Natural killer cell (primary cell): ENCODE data around the gene AXIN1. TPM values are rescaled to one million over a fixed set of nuclear protein-coding genes. Genes with fewer than 3 reads are reported as not detected.
"Not testable (repeated sequence)": the region's sequence is repeated elsewhere in the genome, so short reads cannot be mapped to it uniquely, and the experiment has no call there.

ENCODE experiments used
- ATAC-seq, 3 donors: fragments of 150-1000 bp in 2 of 3; fragments of 200-7000 bp in 1 of 3; cut with Tn5 transposase; 1 replicate in 1 of 3; 2 replicates in 2 of 3; pipeline ENCODE4 v1.10.0; 2021; ENCODE audit warnings: mild to moderate bottlenecking in 2 of 3, moderate library complexity in 2 of 3
- DNase-seq, 2 donors: peaks; one replicate each; pipeline versions ENCODE4 v3.0.0 to v3.0.0-alpha.2; 2013 to 2021; ENCODE audit warnings: mixed read lengths in 1 of 2
- H3K27ac ChIP-seq: one replicate; pipeline ENCODE4 v1.5.1; 2013; ENCODE audit warnings: mild to moderate bottlenecking, low read length
- H3K27me3 ChIP-seq: one replicate; pipeline ENCODE4 v1.6.1; 2013; ENCODE audit warnings: low read length; ENCODE audit not compliant: control insufficient read depth, insufficient read depth
- H3K36me3 ChIP-seq: one replicate; pipeline ENCODE4 v1.6.1; 2013; ENCODE audit warnings: low read length; ENCODE audit not compliant: control insufficient read depth, insufficient read depth
- H3K4me1 ChIP-seq: one replicate; pipeline ENCODE4 v1.6.1; 2013; ENCODE audit warnings: low read length; ENCODE audit not compliant: control insufficient read depth, insufficient read depth
- H3K4me3 ChIP-seq: one replicate; pipeline ENCODE4 v1.5.1; 2013; ENCODE audit warnings: low read length
- H3K9me3 ChIP-seq: one replicate; pipeline ENCODE4 v1.6.1; 2013; ENCODE audit warnings: low read length; ENCODE audit not compliant: control insufficient read depth, insufficient read depth
- H3K27ac Mint-ChIP-seq, 2 donors: one replicate each; pipeline ENCODE4 v1.8.0; 2022; ENCODE audit warnings: mild to moderate bottlenecking in 2 of 2, mixed read lengths in 2 of 2, moderate library complexity in 1 of 2
- H3K27me3 Mint-ChIP-seq, 2 donors: one replicate each; pipeline ENCODE4 v1.8.0; 2022; ENCODE audit warnings: low read depth in 2 of 2, mixed read lengths in 2 of 2
- H3K36me3 Mint-ChIP-seq: one replicate; pipeline ENCODE4 v1.8.0; 2022; ENCODE audit warnings: mixed read lengths
- H3K4me1 Mint-ChIP-seq, 2 donors: one replicate each; pipeline ENCODE4 v1.8.0; 2022; ENCODE audit warnings: mixed read lengths in 2 of 2
- H3K4me3 Mint-ChIP-seq: one replicate; pipeline ENCODE4 v1.8.0; 2022; ENCODE audit warnings: mild to moderate bottlenecking, moderate library complexity, mixed read lengths
- H3K9me3 Mint-ChIP-seq, 2 donors: one replicate each; pipeline ENCODE4 v1.8.0; 2022; ENCODE audit warnings: mixed read lengths in 2 of 2
- CTCF ChIP-seq: fragments of 200-600 bp; IDR thresholded peaks from one replicate; pipeline ENCODE4 v1.8.0; 2022; ENCODE audit warnings: antibody characterized with exemption
- WGBS: methylation state at CpG from one replicate; pipeline ENCODE4 v1.1.7; 2013; ENCODE audit warnings: missing lambda C conversion rate; ENCODE audit not compliant: insufficient coverage; 5-methylcytosine and 5-hydroxymethylcytosine counted together
- intact Hi-C: fragments of 100-400 bp; cut with micrococcal nuclease; formaldehyde crosslinking; loops from one replicate; pipeline ENCODE4 v1.14.2; 2022
- total RNA-seq, 4 donors: library from RNA; stranded (reverse); fragments of 120-200 nt in 1 of 4; gene quantifications; one replicate each; pipeline versions ENCODE4 v1.2.3 to v1.2.4, GENCODE V29; 2013 to 2022

Gene AXIN1
- total RNA-seq, 3 donors from 2014 or later (not counting 1 experiment from before 2014, with no cell fraction given): 100 to 122 (median 106) TPM

GRCh38 chr16:269061-269796, 83.3 kb downstream of the AXIN1 start:
- H3K9me3 ChIP-seq: no peaks in the 10 kb centered on the region
- peaks cover 3% of the 10 kb centered on the region for H3K36me3 ChIP-seq
- intact Hi-C loops: no loop called here
- no peaks in the 10 kb centered on the region for H3K4me1 ChIP-seq
- H3K27me3 ChIP-seq: peaks cover under 1% of the 10 kb centered on the region
- no peak for TF ChIP-seq CTCF
- H3K27ac ChIP-seq: no peak overlapping the region
- WGBS: 92% methylated on average over 24 of the region's 24 CpGs
- Mint-ChIP-seq H3K27me3 (no peaks in the 10 kb centered on the region), H3K4me1 (peaks cover 0 to 16% of the 10 kb centered on the region in 2 donors), H3K4me3 (no peak overlapping the region), H3K36me3 (no peaks in the 10 kb centered on the region), H3K9me3 (no peaks in the 10 kb centered on the region), H3K27ac (no peak overlapping the region)
- no peak for DNase-seq
- no peak overlapping the region for H3K4me3 ChIP-seq
- no peak for ATAC-seq

- Mint-ChIP-seq H3K27me3 (no peaks in the 10 kb centered on the region), H3K27ac (no peak overlapping the region), H3K4me1 (peaks cover 0 to 16% of the 10 kb centered on the region in 2 donors), H3K36me3 (no peaks in the 10 kb centered on the region), H3K4me3 (no peak overlapping the region), H3K9me3 (no peaks in the 10 kb centered on the region)
- H3K27me3 ChIP-seq: no peaks in the 10 kb centered on the region
- ATAC-seq (no peak), DNase-seq (no peak)
- H3K4me1 ChIP-seq: no peaks in the 10 kb centered on the region
- WGBS: 87% methylated on average over 40 of the region's 40 CpGs
- H3K36me3 ChIP-seq: peaks cover 6% of the 10 kb centered on the region
- no peak for TF ChIP-seq CTCF
- H3K27ac ChIP-seq: no peak overlapping the region
- intact Hi-C loops: no loop called here
- H3K4me3 ChIP-seq: no peak overlapping the region
- H3K9me3 ChIP-seq: no peaks in the 10 kb centered on the region
These were observed 84.1 kb downstream of the AXIN1 start for GRCh38 chr16:268141-269053.

GRCh38 chr16:267562-267961, 85.0 kb downstream of the AXIN1 start:
- H3K9me3 ChIP-seq, H3K27me3 Mint-ChIP-seq, H3K27ac ChIP-seq, H3K4me3 ChIP-seq, ATAC-seq, H3K36me3 Mint-ChIP-seq, H3K27ac Mint-ChIP-seq, DNase-seq, H3K4me1 ChIP-seq, H3K9me3 Mint-ChIP-seq, H3K36me3 ChIP-seq, H3K27me3 ChIP-seq, H3K4me3 Mint-ChIP-seq, intact Hi-C loops: not testable (repeated sequence)
- 91% methylated on average over 17 of the region's 17 CpGs for WGBS
- peaks cover 0 to 16% of the 10 kb centered on the region in 2 donors for H3K4me1 Mint-ChIP-seq
